Common myeloid progenitor, CD34-positive (primary cell): ENCODE measurements around the gene ZBTB21.

ENCODE experiments used
- CTCF ChIA-PET: fragments of 350-600 bp; sonication (Branson Sonifier 250); formaldehyde crosslinking; loops from one replicate; lab custom pipeline; 2021; ENCODE audit warnings: antibody characterized with exemption; lab: Charles Lee
- POLR2A ChIA-PET: fragments of 350-600 bp; sonication (Branson Sonifier 250); formaldehyde crosslinking; loops from one replicate; lab custom pipeline; 2021; ENCODE audit warnings: antibody characterized with exemption; lab: Charles Lee
- DNase-seq, 3 donors: peaks; one replicate each; pipeline versions ENCODE4 v3.0.0 to v3.0.0-alpha.2; 2013
- H3K27ac ChIP-seq, 2 experiments: 1 replicate in 1 of 2; 2 replicates in 1 of 2; pipeline ENCODE4 v1.7.0; 2013; ENCODE audit warnings: inconsistent platforms in 2 of 2, low read length in 2 of 2, mild to moderate bottlenecking in 2 of 2, low read depth in 1 of 2, moderate library complexity in 1 of 2; ENCODE audit not compliant: severe bottlenecking in 2 of 2, insufficient read depth in 1 of 2, poor library complexity in 1 of 2
- H3K27me3 ChIP-seq, 5 experiments: replicated peaks in 2 of 5; 1 replicate in 3 of 5; 2 replicates in 2 of 5; pipeline versions ENCODE4 v1.6.1 to v1.7.0; 2013; ENCODE audit warnings: low read length in 4 of 5, mild to moderate bottlenecking in 2 of 5, moderate library complexity in 2 of 5, inconsistent platforms in 1 of 5; ENCODE audit not compliant: insufficient read depth in 5 of 5, control insufficient read depth in 4 of 5
- H3K36me3 ChIP-seq, 4 experiments: 1 replicate in 2 of 4; 2 replicates in 2 of 4; pipeline versions ENCODE4 v1.6.1 to v1.7.0; 2013; ENCODE audit warnings: low read length in 3 of 4, control low read depth in 1 of 4, mild to moderate bottlenecking in 1 of 4; ENCODE audit not compliant: control insufficient read depth in 4 of 4, insufficient read depth in 4 of 4
- H3K4me1 ChIP-seq, 4 experiments: 1 replicate in 3 of 4; 2 replicates in 1 of 4; pipeline versions ENCODE4 v1.6.1 to v1.7.1; 2013; ENCODE audit warnings: low read length in 3 of 4, mild to moderate bottlenecking in 3 of 4, control low read depth in 1 of 4, inconsistent platforms in 1 of 4, moderate library complexity in 1 of 4; ENCODE audit not compliant: control insufficient read depth in 4 of 4, insufficient read depth in 4 of 4; ENCODE audit errors: control extremely low read depth in 1 of 4
- H3K4me3 ChIP-seq, 7 experiments: 1 replicate in 4 of 7; 2 replicates in 3 of 7; pipeline versions ENCODE4 v1.5.1 to v1.7.0; 2013; ENCODE audit warnings: mild to moderate bottlenecking in 7 of 7, low read length in 6 of 7, moderate library complexity in 6 of 7, inconsistent platforms in 2 of 7, low read depth in 2 of 7, control low read depth in 1 of 7; ENCODE audit not compliant: insufficient read depth in 4 of 7, control insufficient read depth in 1 of 7; ENCODE audit errors: extremely low read depth in 1 of 7
- H3K9me3 ChIP-seq, 5 experiments: 1 replicate in 4 of 5; 2 replicates in 1 of 5; pipeline versions ENCODE4 v1.6.1 to v1.7.1; 2013; ENCODE audit warnings: low read length in 4 of 5, mild to moderate bottlenecking in 2 of 5, inconsistent platforms in 1 of 5, low read depth in 1 of 5, moderate library complexity in 1 of 5; ENCODE audit not compliant: control insufficient read depth in 4 of 5, insufficient read depth in 2 of 5; ENCODE audit errors: control extremely low read depth in 1 of 5
- WGBS: methylation state at CpG from one replicate; pipeline ENCODE4 v1.1.5; 2013; ENCODE audit not compliant: insufficient coverage; 5-methylcytosine and 5-hydroxymethylcytosine counted together

Gene ZBTB21

DNA sequence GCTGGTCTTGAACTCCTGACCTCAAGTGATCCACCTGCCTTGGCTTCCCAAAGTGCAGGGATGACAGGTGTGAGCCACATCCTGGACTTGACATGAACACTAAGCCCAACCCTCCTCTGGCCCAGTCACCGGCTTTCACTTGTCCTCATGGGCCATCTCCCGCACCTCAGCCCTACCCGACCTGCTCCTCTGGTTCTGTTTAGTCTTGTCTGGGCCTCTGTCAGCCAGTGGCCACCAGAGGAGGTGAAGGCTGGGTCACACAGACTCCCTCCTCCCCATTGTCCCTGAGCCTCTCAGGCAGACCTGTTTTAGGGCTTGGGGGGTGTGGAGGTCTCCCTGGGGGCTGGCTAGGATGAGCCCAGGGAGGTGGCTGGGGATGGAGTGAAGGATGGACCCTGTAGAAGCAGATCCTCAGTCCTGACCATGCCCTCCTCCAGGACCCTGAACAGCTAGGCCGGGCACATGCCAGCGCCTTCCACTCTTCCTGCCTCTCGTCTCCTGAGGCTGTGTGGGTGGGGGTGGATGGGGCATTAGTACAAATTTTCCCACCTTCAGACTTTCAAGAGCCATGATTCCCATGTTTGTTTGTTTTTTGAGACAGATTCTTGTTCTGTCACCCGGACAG lies 34.8 kb upstream of the ZBTB21 start:
- no peak for DNase-seq
- Histone ChIP-seq H3K4me3 (no peak overlapping the region), H3K9me3 (no peaks in the 10 kb centered on the region), H3K27ac (no peak overlapping the region), H3K4me1 (peaks cover 0 to 7% (median 3%) of the 10 kb centered on the region in 4 experiments), H3K36me3 (no peaks in the 10 kb centered on the region), H3K27me3 (no peaks in the 10 kb centered on the region)
- CTCF ChIA-PET: interaction anchor here (0.9 to 3.2 kb wide), 8 partner anchors 9 to 39 kb away, joined by 3 to 9 read pairs (median 4); no protein-coding TSS in a partner anchor
- POLR2A ChIA-PET: no interaction called here
- 96% methylated on average over 3 of the region's 7 CpGs for WGBS

DNA sequence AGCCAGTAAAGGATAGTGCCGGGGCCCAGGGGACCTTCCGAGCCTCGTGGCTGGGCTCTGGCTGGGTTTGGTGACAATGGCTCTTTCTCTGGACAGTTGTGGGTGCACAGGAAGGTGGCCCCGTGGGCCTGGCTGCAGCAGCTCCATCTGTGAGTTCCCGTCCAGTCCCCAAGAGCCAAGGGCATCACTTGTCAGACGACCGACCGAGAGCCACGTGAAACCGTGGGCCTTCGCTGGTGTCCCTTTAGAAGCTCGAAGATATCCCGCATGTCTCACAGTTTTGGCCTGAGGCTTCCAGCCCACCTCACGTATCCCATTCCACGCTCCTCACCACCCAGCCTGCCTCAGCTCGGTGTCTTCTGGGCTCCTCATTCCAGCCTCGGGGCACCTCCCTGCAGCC lies 33.8 kb upstream of the ZBTB21 start:
- H3K36me3 ChIP-seq: no peaks in the 10 kb centered on the region
- H3K27me3 ChIP-seq: no peaks in the 10 kb centered on the region
- POLR2A ChIA-PET: no interaction called here
- no peak overlapping the region for H3K4me3 ChIP-seq
- peaks cover 0 to 7% (median 2%) of the 10 kb centered on the region in 4 experiments for H3K4me1 ChIP-seq
- H3K9me3 ChIP-seq: no peaks in the 10 kb centered on the region
- no peak for DNase-seq
- CTCF ChIA-PET: interaction anchor here (0.7 to 3.2 kb wide), 3 partner anchors 11 to 15 kb away, joined by 3 to 9 read pairs (median 4); no protein-coding TSS in a partner anchor
- H3K27ac ChIP-seq: no peak overlapping the region
- WGBS: 97% methylated on average over 16 of the region's 17 CpGs

DNA sequence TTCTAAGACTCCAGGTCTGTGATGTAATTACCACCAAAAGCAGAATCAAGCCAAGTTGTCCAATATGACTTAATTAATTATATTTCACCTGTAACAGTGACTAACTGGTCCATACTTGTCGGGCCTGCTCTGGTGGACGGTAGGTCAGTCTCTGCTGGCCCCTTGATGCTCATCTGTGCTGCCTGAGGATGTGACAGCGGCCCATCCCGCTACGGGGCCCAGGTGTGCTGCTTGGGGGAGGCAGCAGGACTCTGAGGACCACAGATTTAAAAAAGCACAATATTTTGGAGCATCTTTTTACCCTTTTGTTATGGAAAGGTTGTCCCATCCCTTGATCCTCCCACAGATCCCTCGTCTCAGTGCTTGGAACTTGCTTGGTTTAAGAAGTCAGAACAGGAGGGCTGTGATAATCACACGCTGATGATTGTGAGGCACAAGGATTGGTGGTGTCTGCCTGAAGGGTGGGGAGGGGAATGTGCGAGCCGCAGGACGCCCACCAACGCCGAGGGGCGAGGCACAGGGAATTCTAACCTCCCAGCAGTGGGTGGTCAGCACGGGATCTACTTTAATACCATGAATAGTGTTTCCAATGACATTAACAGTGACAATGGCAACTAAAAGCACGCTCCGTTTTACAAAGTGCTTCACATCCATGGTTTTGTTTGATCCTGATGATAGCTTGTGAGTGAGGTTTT lies 33.2 kb upstream of the ZBTB21 start:
- Histone ChIP-seq H3K4me3 (no peak overlapping the region), H3K9me3 (no peaks in the 10 kb centered on the region), H3K4me1 (peaks cover 0 to 6% (median 3%) of the 10 kb centered on the region in 4 experiments), H3K36me3 (no peaks in the 10 kb centered on the region), H3K27ac (no peak overlapping the region), H3K27me3 (no peaks in the 10 kb centered on the region)
- WGBS: 95% methylated on average over 15 of the region's 16 CpGs
- ChIA-PET CTCF (interaction anchor here (1.0 to 3.2 kb wide), 2 partner anchors 10 kb away, joined by 3 to 9 read pairs; no protein-coding TSS in a partner anchor), POLR2A (no interaction called here)
- no peak for DNase-seq

DNA sequence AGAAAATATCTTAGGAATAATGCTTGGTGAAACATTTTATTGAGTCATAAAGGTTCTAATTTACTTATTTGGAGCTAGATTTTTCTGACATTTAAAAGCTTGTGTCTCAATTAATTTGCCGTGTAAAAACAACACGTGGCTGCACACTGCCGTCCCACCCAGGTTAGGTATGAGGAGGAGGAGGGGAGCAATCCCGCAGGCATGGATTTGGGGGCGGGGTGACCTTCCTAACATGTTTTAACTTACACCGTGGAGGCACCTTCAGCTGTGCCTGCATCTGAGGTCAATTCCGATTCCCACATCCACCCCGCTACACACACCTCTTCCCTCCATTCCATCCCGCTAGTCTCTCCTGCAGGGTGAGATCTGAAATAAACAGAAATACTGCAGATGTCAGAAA lies 32.5 kb upstream of the ZBTB21 start:
- Histone ChIP-seq H3K4me1 (peaks cover 0 to 7% (median 0%) of the 10 kb centered on the region in 4 experiments), H3K9me3 (no peaks in the 10 kb centered on the region), H3K27ac (no peak overlapping the region), H3K36me3 (no peaks in the 10 kb centered on the region), H3K27me3 (no peaks in the 10 kb centered on the region), H3K4me3 (no peak overlapping the region)
- ChIA-PET CTCF (interaction anchor here (1.0 to 1.1 kb wide), 2 partner anchors 9 to 14 kb away, joined by 3 read pairs; no protein-coding TSS in a partner anchor), POLR2A (interaction anchor here (0.6 kb wide), 1 partner anchor 66 kb away, joined by 3 read pairs; no protein-coding TSS in a partner anchor)
- no peak for DNase-seq
- WGBS: no CpG with 5 or more reads among the region's 9 CpGs

DNA sequence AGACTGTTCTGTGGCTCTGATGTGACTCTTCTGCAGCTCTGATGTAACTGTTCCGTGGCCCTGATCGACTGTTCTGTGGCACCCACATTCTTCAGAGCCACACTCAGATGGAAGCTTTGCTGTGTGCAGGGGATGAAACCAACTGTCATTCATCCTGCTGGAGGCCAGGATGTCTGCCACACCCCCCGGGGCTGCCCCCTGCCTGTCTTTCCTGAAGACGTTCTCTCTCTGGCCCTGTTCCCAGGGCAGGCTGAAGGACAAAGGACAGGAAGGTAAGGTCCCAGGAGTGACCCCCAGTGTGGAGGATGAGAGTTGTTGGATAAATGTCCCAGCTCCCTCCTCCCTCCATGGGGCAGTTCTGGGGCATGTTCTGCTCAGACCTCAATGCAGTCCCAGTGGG lies 31.6 kb upstream of the ZBTB21 start:
- Histone ChIP-seq H3K27me3 (no peaks in the 10 kb centered on the region), H3K9me3 (no peaks in the 10 kb centered on the region), H3K27ac (no peak overlapping the region), H3K4me3 (no peak overlapping the region), H3K36me3 (no peaks in the 10 kb centered on the region), H3K4me1 (peaks cover 0 to 7% (median 0%) of the 10 kb centered on the region in 4 experiments)
- WGBS: 66% methylated on average over 3 of the region's 4 CpGs
- CTCF ChIA-PET: interaction anchor here (1.1 to 1.2 kb wide), 2 partner anchors 13 to 66 kb away, joined by 3 read pairs; no protein-coding TSS in a partner anchor
- POLR2A ChIA-PET: interaction anchor here (0.6 kb wide), 1 partner anchor 23 kb away, joined by 3 read pairs; no protein-coding TSS in a partner anchor
- no peak for DNase-seq

DNA sequence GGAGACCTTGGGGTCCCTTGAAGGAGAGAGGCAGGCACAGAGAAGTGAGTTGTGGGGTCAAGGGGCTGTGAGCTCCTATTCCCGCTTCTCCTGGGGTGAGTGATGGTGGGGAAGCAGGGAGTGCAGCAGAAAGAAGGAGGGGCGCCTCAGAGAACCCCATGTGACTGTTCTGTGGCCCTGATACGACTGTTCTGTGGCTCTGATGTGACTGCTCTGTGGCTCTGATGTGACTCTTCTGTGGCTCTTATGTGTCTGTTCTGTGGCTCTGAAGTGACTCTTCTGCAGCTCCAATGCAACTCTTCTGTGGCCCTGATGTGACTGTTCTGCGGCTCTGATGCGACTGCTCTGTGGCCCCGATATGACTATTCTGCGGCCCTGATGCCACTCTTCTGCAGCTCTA lies 31.1 kb upstream of the ZBTB21 start:
- H3K27ac ChIP-seq: no peak overlapping the region
- H3K4me3 ChIP-seq: no peak overlapping the region
- 94% methylated on average over 7 of the region's 7 CpGs for WGBS
- peaks cover 0 to 7% (median 0%) of the 10 kb centered on the region in 4 experiments for H3K4me1 ChIP-seq
- CTCF ChIA-PET: interaction anchor here (1.2 kb wide), 1 partner anchor 67 kb away, joined by 3 read pairs; no protein-coding TSS in a partner anchor
- DNase-seq: no peak
- no peaks in the 10 kb centered on the region for H3K9me3 ChIP-seq
- no peaks in the 10 kb centered on the region for H3K36me3 ChIP-seq
- H3K27me3 ChIP-seq: no peaks in the 10 kb centered on the region
- POLR2A ChIA-PET: interaction anchor here (0.6 kb wide), 1 partner anchor 23 kb away, joined by 3 read pairs; no protein-coding TSS in a partner anchor
